SJCRH30 (cell line): ENCODE data around the gene CALR3. TPM values are rescaled to one million over a fixed set of nuclear protein-coding genes. Genes with fewer than 3 reads are reported as not detected.
"Not testable (repeated sequence)": the region's sequence is repeated elsewhere in the genome, so short reads cannot be mapped to it uniquely, and the experiment has no call there.

ENCODE experiments used
- DNase-seq, 2 experiments: peaks; one replicate each; pipeline ENCODE4 v3.0.0-alpha.2; 2015 to 2020
- H3K27ac ChIP-seq: fragments of 250-450 bp; sonication (Bioruptor Pico); 2 replicates; pipeline ENCODE4 v1.5.1; 2020; ENCODE audit warnings: mild to moderate bottlenecking, moderate library complexity
- H3K27me3 ChIP-seq: fragments of 250-450 bp; sonication (Bioruptor Pico); 2 replicates; pipeline ENCODE4 v1.5.1; 2020; ENCODE audit warnings: mild to moderate bottlenecking, moderate library complexity
- H3K36me3 ChIP-seq: fragments of 250-450 bp; sonication (Bioruptor Pico); 2 replicates; pipeline ENCODE4 v1.5.1; 2020; ENCODE audit warnings: mild to moderate bottlenecking, moderate library complexity
- H3K4me1 ChIP-seq: fragments of 250-450 bp; sonication (Bioruptor Pico); 2 replicates; pipeline ENCODE4 v1.5.1; 2020; ENCODE audit warnings: mild to moderate bottlenecking, moderate library complexity
- H3K4me3 ChIP-seq: fragments of 250-450 bp; sonication (Bioruptor Pico); 2 replicates; pipeline ENCODE4 v1.5.1; 2020; ENCODE audit warnings: mild to moderate bottlenecking, moderate library complexity
- H3K9me3 ChIP-seq: fragments of 250-450 bp; sonication (Bioruptor Pico); replicated peaks from 2 replicates; pipeline ENCODE4 v1.5.1; 2020; ENCODE audit warnings: mild to moderate bottlenecking, moderate library complexity
- total RNA-seq: library from RNA; depleted of rRNA; stranded (reverse); fragments of >200 nt; shearing (Covaris generic); gene quantifications from 2 replicates; pipeline ENCODE4 v1.2.3, GENCODE V29; 2014

Gene CALR3
- total RNA-seq, 1 experiment from 2014 or later, result not detected

DNA sequence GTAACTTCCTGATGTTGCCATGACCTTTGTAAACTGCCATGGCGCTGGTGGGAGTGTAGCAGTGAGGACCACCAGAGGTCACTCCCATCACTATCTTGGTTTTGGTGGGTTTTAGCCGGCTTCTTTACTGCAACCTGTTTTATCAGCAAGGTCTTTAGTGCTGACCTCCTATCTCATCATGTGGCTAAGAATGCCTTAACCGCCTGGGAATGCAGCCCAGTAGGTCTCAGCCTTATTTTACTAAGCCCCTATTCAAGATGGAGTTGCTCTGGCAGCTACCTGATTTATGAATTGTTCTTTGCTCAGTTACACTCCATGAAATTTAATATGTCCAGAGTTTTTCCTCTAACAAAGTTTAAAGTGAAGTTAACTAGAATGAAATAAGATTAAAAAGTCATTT, 19.6 kb downstream of the CALR3 start:
- no peak for DNase-seq
- peaks cover 6% of the 10 kb centered on the region; the same call in 1 of the 2 replicates for H3K4me1 ChIP-seq
- no peaks in the 10 kb centered on the region for H3K36me3 ChIP-seq
- H3K27me3 ChIP-seq, result no peaks in the 10 kb centered on the region
- peaks cover 5% of the 10 kb centered on the region; the same call in 1 of the 2 replicates for H3K9me3 ChIP-seq
- no peak overlapping the region for H3K4me3 ChIP-seq
- no peak overlapping the region for H3K27ac ChIP-seq

GRCh38 chr19:16473875-16474392, 22.0 kb downstream of the CALR3 start:
- no peaks in the 10 kb centered on the region for H3K27me3 ChIP-seq
- H3K4me3 ChIP-seq, result no peak overlapping the region
- no peaks in the 10 kb centered on the region for H3K36me3 ChIP-seq
- H3K27ac ChIP-seq, result no peak overlapping the region
- H3K4me1 ChIP-seq, result peaks cover 6% of the 10 kb centered on the region; the same call in 1 of the 2 replicates
- H3K9me3 ChIP-seq, result peaks cover 5% of the 10 kb centered on the region; the same call in 1 of the 2 replicates
- DNase-seq, result no peak

GRCh38 chr19:16472992-16473391, 23.0 kb downstream of the CALR3 start:
- Histone ChIP-seq H3K9me3 (peaks cover 5% of the 10 kb centered on the region; the same call in 1 of the 2 replicates), H3K27me3 (no peaks in the 10 kb centered on the region), H3K4me1 (peaks cover 6% of the 10 kb centered on the region; the same call in 1 of the 2 replicates), H3K36me3 (no peaks in the 10 kb centered on the region), H3K4me3 (peak overlapping the region; percentile 87; the same call in 1 of the 2 replicates), H3K27ac (no peak overlapping the region)
- no peak for DNase-seq

- H3K27ac ChIP-seq, result peak overlapping the region; percentile 59
- peak overlapping the region; percentile 87 for H3K4me3 ChIP-seq
- not testable (repeated sequence) for DNase-seq, H3K36me3 ChIP-seq, H3K27me3 ChIP-seq, H3K4me1 ChIP-seq, H3K9me3 ChIP-seq
These were observed 23.4 kb downstream of the CALR3 start for GRCh38 chr19:16472559-16472899.

GRCh38 chr19:16470911-16471811, 24.8 kb downstream of the CALR3 start:
- peak; percentile 20 to 30 for DNase-seq

GRCh38 chr19:16470541-16470910, 25.4 kb downstream of the CALR3 start:
- Histone ChIP-seq H3K27me3 (no peaks in the 10 kb centered on the region), H3K4me3 (peak overlapping the region; percentile 87; the same call in 1 of the 2 replicates), H3K36me3 (no peaks in the 10 kb centered on the region), H3K9me3 (peaks cover 5% of the 10 kb centered on the region; the same call in 1 of the 2 replicates), H3K4me1 (peaks cover 6% of the 10 kb centered on the region; the same call in 1 of the 2 replicates), H3K27ac (no peak overlapping the region)
- no peak for DNase-seq

More at GRCh38 chr19:16470911-16471811, 24.8 kb downstream of the CALR3 start:
- no peaks in the 10 kb centered on the region for H3K36me3 ChIP-seq
- H3K9me3 ChIP-seq, result peaks cover 5% of the 10 kb centered on the region; the same call in 1 of the 2 replicates
- H3K4me1 ChIP-seq, result peaks cover 6% of the 10 kb centered on the region; the same call in 1 of the 2 replicates
- no peaks in the 10 kb centered on the region for H3K27me3 ChIP-seq
- H3K4me3 ChIP-seq, result peak overlapping the region; percentile 87
- no peak overlapping the region for H3K27ac ChIP-seq

DNA sequence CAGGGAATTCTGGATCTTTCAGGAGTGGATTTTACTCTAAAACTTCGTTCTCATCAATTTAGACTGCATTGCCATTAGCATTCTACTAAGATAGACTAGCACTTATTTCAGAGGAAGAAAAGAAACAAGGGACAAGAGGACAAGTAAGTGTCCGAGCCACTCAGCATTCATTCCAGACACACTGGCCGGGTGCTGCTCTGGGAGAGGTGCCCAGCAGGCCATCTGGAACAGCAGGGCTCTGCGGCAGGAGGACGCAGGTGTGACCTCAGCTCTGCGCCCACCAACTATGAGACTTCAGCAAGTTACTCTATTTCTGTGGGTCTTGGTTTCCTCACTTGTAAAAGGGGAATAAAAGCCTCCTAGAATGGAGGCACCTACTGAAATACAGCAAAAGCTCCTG, 28.4 kb downstream of the CALR3 start:
- no peak overlapping the region for H3K27ac ChIP-seq
- no peak overlapping the region for H3K4me3 ChIP-seq
- H3K4me1 ChIP-seq, result peaks cover 18% of the 10 kb centered on the region
- DNase-seq, result no peak
- no peaks in the 10 kb centered on the region for H3K36me3 ChIP-seq
- H3K9me3 ChIP-seq, result no peaks in the 10 kb centered on the region
- H3K27me3 ChIP-seq, result no peaks in the 10 kb centered on the region

- H3K27me3 ChIP-seq, DNase-seq, H3K9me3 ChIP-seq, H3K36me3 ChIP-seq, H3K27ac ChIP-seq, H3K4me3 ChIP-seq: not testable (repeated sequence)
- peaks cover 18% of the 10 kb centered on the region for H3K4me1 ChIP-seq
These were observed 29.1 kb downstream of the CALR3 start for GRCh38 chr19:16466802-16467427.

GRCh38 chr19:16465239-16465638, 30.7 kb downstream of the CALR3 start:
- H3K9me3 ChIP-seq, result no peaks in the 10 kb centered on the region
- no peak for DNase-seq
- no peak overlapping the region for H3K27ac ChIP-seq
- H3K4me3 ChIP-seq, result no peak overlapping the region
- no peaks in the 10 kb centered on the region for H3K27me3 ChIP-seq
- no peaks in the 10 kb centered on the region for H3K36me3 ChIP-seq
- peaks cover 18% of the 10 kb centered on the region for H3K4me1 ChIP-seq

GRCh38 chr19:16463991-16464575, 31.9 kb downstream of the CALR3 start:
- Histone ChIP-seq H3K36me3 (no peaks in the 10 kb centered on the region), H3K27me3 (no peaks in the 10 kb centered on the region), H3K4me3 (no peak overlapping the region), H3K4me1 (peaks cover 18% of the 10 kb centered on the region), H3K9me3 (no peaks in the 10 kb centered on the region), H3K27ac (no peak overlapping the region)
- DNase-seq, result peak; percentile 55 to 66

DNA sequence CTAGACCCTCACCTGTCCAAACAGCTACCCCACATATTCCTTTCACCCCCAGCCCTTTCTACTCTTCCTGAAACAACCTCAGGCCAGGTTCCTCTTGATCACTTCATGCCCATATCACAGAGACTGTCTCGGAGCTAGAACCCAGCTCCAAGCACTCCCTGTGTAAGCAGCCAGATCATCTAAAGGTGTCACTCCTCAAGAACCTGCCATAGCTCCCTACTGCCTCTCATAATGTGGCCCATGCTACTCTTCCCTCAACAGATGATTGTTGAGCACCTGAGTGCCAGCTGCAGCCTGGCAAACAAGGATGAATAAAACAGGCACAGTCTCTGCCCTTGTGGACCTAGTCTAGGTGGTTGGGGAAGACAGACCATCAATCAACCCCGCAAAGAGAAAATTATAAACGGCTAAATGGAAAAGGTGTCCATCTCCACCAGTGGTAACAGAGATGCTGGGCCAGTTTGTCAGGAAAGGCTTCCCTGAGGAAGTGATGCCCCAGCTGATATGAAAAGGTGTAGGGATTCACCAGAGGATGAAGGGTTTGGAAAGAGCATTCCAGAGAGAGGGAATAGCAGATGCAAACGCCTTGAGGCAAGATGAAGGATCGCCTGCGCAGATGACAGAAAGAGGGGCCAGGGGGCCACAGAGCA, 32.5 kb downstream of the CALR3 start:
- no peak for DNase-seq
- no peak overlapping the region for H3K27ac ChIP-seq
- H3K4me1 ChIP-seq, result peaks cover 18% of the 10 kb centered on the region
- H3K36me3 ChIP-seq, result no peaks in the 10 kb centered on the region
- H3K9me3 ChIP-seq, result no peaks in the 10 kb centered on the region
- H3K4me3 ChIP-seq, result no peak overlapping the region
- H3K27me3 ChIP-seq, result no peaks in the 10 kb centered on the region

- DNase-seq, result no peak
- peaks cover 22% of the 10 kb centered on the region for H3K4me1 ChIP-seq
- no peak overlapping the region for H3K4me3 ChIP-seq
- H3K36me3 ChIP-seq, result no peaks in the 10 kb centered on the region
- H3K9me3 ChIP-seq, result no peaks in the 10 kb centered on the region
- H3K27me3 ChIP-seq, result no peaks in the 10 kb centered on the region
- H3K27ac ChIP-seq, result no peak overlapping the region
These were observed 33.2 kb downstream of the CALR3 start for GRCh38 chr19:16462757-16463250.

GRCh38 chr19:16461630-16462051, 34.3 kb downstream of the CALR3 start:
- H3K4me3 ChIP-seq, result no peak overlapping the region
- peaks cover 29% of the 10 kb centered on the region for H3K4me1 ChIP-seq
- no peak for DNase-seq
- no peak overlapping the region for H3K27ac ChIP-seq
- no peaks in the 10 kb centered on the region for H3K9me3 ChIP-seq
- H3K36me3 ChIP-seq, result no peaks in the 10 kb centered on the region
- H3K27me3 ChIP-seq, result no peaks in the 10 kb centered on the region

DNA sequence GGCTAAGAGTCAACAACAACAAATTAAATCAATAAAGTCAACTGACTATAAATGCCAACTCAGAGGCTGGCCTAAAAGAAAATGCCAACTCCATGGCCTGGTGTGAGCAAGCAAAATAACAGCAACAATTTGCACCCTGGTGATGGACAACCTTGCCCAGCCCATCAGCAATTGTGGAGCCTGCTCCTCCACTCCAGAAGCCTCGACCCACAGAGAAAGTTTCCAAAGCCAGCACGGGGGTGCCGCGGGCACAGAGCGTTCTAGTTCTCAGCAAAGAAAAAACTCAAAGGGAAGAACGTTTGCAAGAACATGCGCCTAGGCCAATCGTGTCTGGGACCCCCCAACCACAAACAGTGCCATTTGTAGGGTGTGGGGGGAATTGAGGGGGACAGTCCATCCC, 35.5 kb downstream of the CALR3 start:
- Histone ChIP-seq H3K27ac (no peak overlapping the region), H3K4me3 (no peak overlapping the region), H3K9me3 (no peaks in the 10 kb centered on the region), H3K4me1 (peaks cover 34% of the 10 kb centered on the region), H3K27me3 (no peaks in the 10 kb centered on the region), H3K36me3 (no peaks in the 10 kb centered on the region)
- no peak for DNase-seq
